Astrocyte (in vitro differentiated cells and primary cell): Measurements from ENCODE around the gene IRF4. TPM values are rescaled to one million over a fixed set of nuclear protein-coding genes. Genes with fewer than 3 reads are reported as not detected.
A peak's percentile ranks its signal among the peaks of the same experiment; 100 is the strongest.

Experiments used
- DNase-seq: peaks from one replicate; pipeline ENCODE4 v3.0.0-alpha.2; 2010; ENCODE audit warnings: low read depth
- FAIRE-seq: peaks from 2 replicates; lab custom pipeline; 2011; peaks lifted over from hg19 to GRCh38; lab: Jason Lieb, UNC
- H2AFZ ChIP-seq: 2 replicates; pipeline ENCODE4 v1.6.0; 2012; ENCODE audit warnings: low read depth, low read length, inconsistent platforms
- H3K27ac ChIP-seq: 2 replicates; pipeline ENCODE4 v1.5.1; 2011; ENCODE audit warnings: low read depth, low read length, inconsistent platforms
- H3K27me3 ChIP-seq: 2 replicates; pipeline ENCODE4 v1.6.0; 2011; ENCODE audit warnings: low read length, inconsistent platforms; ENCODE audit not compliant: insufficient read depth
- H3K36me3 ChIP-seq: 2 replicates; pipeline ENCODE4 v1.5.1; 2011; ENCODE audit warnings: low read length, inconsistent platforms; ENCODE audit not compliant: insufficient read depth
- H3K4me1 ChIP-seq: 2 replicates; pipeline ENCODE4 v1.5.1; 2011; ENCODE audit warnings: low read length, inconsistent platforms; ENCODE audit not compliant: insufficient read depth
- H3K4me2 ChIP-seq: 2 replicates; pipeline ENCODE4 v1.6.0; 2012; ENCODE audit warnings: low read length, inconsistent platforms
- H3K4me3 ChIP-seq: 2 replicates; pipeline ENCODE4 v1.5.1; 2011; ENCODE audit warnings: low read depth, mild to moderate bottlenecking, low read length, inconsistent platforms; ENCODE audit not compliant: insufficient read depth
- H3K79me2 ChIP-seq: 2 replicates; pipeline ENCODE4 v1.6.0; 2012; ENCODE audit warnings: mild to moderate bottlenecking, low read length, inconsistent platforms; ENCODE audit not compliant: insufficient read depth
- H3K9ac ChIP-seq: 2 replicates; pipeline ENCODE4 v1.6.0; 2012; ENCODE audit warnings: mild to moderate bottlenecking, low read length, inconsistent platforms
- H3K9me3 ChIP-seq: 2 replicates; pipeline ENCODE4 v1.5.1; 2012; ENCODE audit warnings: low read depth, mild to moderate bottlenecking, low read length, inconsistent platforms; ENCODE audit not compliant: insufficient read depth
- H4K20me1 ChIP-seq: 2 replicates; pipeline ENCODE4 v1.6.0; 2012; ENCODE audit warnings: low read length, inconsistent platforms; ENCODE audit not compliant: insufficient read depth
- H3K27ac Mint-ChIP-seq: one replicate; pipeline ENCODE4 v1.8.0; 2021; ENCODE audit warnings: mild to moderate bottlenecking, mixed read lengths; ENCODE audit not compliant: unreplicated experiment
- H3K27me3 Mint-ChIP-seq: one replicate; pipeline ENCODE4 v1.8.0; 2021; ENCODE audit warnings: low read depth, mixed read lengths; ENCODE audit not compliant: unreplicated experiment
- H3K36me3 Mint-ChIP-seq: one replicate; pipeline ENCODE4 v1.8.0; 2021; ENCODE audit warnings: low read depth, mixed read lengths; ENCODE audit not compliant: unreplicated experiment
- H3K4me1 Mint-ChIP-seq: one replicate; pipeline ENCODE4 v1.8.0; 2021; ENCODE audit warnings: low read depth, mixed read lengths; ENCODE audit not compliant: unreplicated experiment
- H3K4me3 Mint-ChIP-seq: one replicate; pipeline ENCODE4 v1.8.0; 2021; ENCODE audit warnings: mild to moderate bottlenecking, moderate library complexity, mixed read lengths; ENCODE audit not compliant: unreplicated experiment
- H3K9me3 Mint-ChIP-seq: one replicate; pipeline ENCODE4 v1.8.0; 2021; ENCODE audit warnings: mild to moderate bottlenecking, mixed read lengths; ENCODE audit not compliant: unreplicated experiment
- CTCF ChIP-seq: IDR thresholded peaks from 2 replicates; pipeline ENCODE4 v1.5.1; 2011; ENCODE audit warnings: low read depth, mild to moderate bottlenecking, inconsistent platforms, low read length, moderate library complexity; ENCODE audit not compliant: insufficient read depth
- EZH2 ChIP-seq: IDR thresholded peaks from 2 replicates; pipeline ENCODE4 v1.6.1; 2012; ENCODE audit warnings: mild to moderate bottlenecking, low read length, inconsistent platforms; ENCODE audit not compliant: insufficient read depth
- total RNA-seq: library from RNA; stranded (reverse); gene quantifications from 2 replicates; pipeline ENCODE4 v1.2.1, GENCODE V29; 2021

The IRF4 gene
- total RNA-seq, 1 donor from 2014 or later = 0.30 TPM

DNA sequence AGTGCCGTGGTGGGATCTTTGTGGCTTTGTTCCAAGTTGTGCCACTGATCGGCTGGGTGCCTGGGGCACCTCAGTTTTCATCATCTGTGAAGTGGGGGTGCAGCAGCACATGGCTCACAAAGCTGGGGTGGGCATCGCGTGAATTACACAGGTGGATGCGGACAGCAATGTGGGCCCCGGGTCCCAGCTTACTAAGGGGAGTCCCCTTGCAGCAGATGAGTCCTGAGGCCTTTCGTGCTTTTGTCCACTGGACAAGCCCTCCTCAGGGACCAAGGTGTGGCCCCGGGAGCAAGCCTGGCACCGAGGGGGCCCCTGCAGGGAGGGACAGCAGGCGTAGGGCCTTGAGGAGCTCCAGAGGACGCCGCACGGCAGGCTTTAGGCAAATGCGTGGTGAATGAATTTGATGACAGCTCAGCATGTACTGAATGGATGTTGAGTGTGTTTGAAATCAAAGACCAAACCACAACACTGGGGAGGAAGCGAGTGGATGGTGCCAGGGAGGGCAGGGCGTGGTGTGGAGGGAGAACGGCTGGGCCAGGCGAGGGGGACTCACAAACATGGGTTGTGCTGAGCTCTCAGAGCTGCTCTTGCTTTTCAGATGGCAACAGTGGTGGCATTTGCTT lies 53.2 kb downstream of the IRF4 start:
- TF ChIP-seq CTCF = no peak
- TF ChIP-seq EZH2 = no peak
- H3K36me3 ChIP-seq = no peaks in the 10 kb centered on the region
- H3K36me3 Mint-ChIP-seq = no peaks in the 10 kb centered on the region
- peaks cover 11% of the 10 kb centered on the region for H3K9me3 ChIP-seq
- H3K4me2 ChIP-seq = no peak overlapping the region
- H3K4me1 Mint-ChIP-seq = no peaks in the 10 kb centered on the region
- H3K4me3 ChIP-seq = no peak overlapping the region
- H3K27ac ChIP-seq = no peak overlapping the region
- no peak for FAIRE-seq
- H3K27ac Mint-ChIP-seq = no peak overlapping the region
- no peak for DNase-seq
- peaks cover 49% of the 10 kb centered on the region for H3K27me3 Mint-ChIP-seq
- H3K27me3 ChIP-seq = no peaks in the 10 kb centered on the region
- no peak overlapping the region for H3K9ac ChIP-seq
- no peaks in the 10 kb centered on the region for H4K20me1 ChIP-seq
- H2AFZ ChIP-seq = no peak overlapping the region
- H3K9me3 Mint-ChIP-seq = peaks cover 14% of the 10 kb centered on the region
- no peaks in the 10 kb centered on the region for H3K4me1 ChIP-seq
- no peak overlapping the region for H3K4me3 Mint-ChIP-seq
- no peaks in the 10 kb centered on the region for H3K79me2 ChIP-seq

DNA sequence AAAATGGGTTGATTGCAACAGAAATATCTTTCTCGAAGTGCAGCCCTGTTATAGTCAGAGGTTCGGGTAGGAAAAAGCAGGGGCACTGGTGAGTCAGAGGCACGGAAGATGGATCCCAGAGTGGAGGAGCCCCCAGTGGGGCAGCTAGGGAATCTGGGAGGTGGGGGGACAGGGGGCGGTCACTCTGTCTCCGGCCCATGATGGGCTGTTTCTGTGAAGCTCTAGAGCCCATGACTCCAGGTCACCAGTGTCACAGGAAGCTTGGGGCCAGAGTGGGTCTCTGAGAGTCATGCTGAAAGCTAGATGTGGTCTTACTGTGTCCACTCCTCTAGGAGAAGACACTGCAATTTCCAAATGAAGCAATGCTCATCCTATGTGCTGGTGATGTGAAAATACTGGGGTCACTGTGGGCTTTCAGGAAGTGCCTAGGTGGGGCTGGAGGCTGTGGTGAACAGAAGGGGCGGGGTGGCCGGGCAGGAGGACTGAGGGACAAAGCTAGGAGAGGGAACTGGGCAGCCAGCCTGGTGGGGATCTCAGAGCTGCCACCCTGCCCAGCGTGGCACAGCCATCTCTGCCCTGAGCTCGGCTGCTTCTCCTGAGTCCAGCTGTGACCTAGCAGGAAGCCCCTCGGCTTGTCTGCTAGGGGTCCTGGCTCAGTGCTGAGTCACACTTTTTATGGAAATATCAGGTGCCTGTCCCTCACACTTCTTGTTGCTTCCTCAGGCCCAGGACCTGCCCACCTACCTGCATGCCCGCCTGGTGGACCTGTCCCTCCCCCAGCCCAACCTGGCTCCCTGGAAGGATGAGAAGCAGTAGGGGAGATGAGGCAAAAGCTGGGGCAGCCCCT lies 54.2 kb downstream of the IRF4 start:
- Histone ChIP-seq H3K36me3 (no peaks in the 10 kb centered on the region), H4K20me1 (no peaks in the 10 kb centered on the region), H3K79me2 (no peaks in the 10 kb centered on the region), H3K9ac (no peak overlapping the region), H3K4me1 (no peaks in the 10 kb centered on the region), H3K27ac (no peak overlapping the region), H3K4me2 (no peak overlapping the region), H2AFZ (no peak overlapping the region), H3K27me3 (no peaks in the 10 kb centered on the region), H3K4me3 (no peak overlapping the region), H3K9me3 (peaks cover 7% of the 10 kb centered on the region)
- FAIRE-seq (no peak), DNase-seq (no peak)
- Mint-ChIP-seq H3K9me3 (peaks cover 14% of the 10 kb centered on the region), H3K4me3 (no peak overlapping the region), H3K36me3 (no peaks in the 10 kb centered on the region), H3K27ac (peak overlapping the region; percentile 34), H3K4me1 (no peaks in the 10 kb centered on the region), H3K27me3 (peaks cover 41% of the 10 kb centered on the region)
- no peak for TF ChIP-seq EZH2
- no peak for TF ChIP-seq CTCF
